SU-DHL-6 (cell line): ENCODE measurements around the gene GRXCR1.
A peak's percentile ranks its signal among the peaks of the same experiment; 100 is the strongest.

Experiments used
- H2AFZ ChIP-seq: fragments of 200-600 bp; sonication (generic); 2 replicates; pipeline ENCODE4 v1.6.1; 2014; ENCODE audit warnings: low read depth, mild to moderate bottlenecking, moderate library complexity, mixed read lengths, antibody characterized with exemption, low read length; ENCODE audit not compliant: severe bottlenecking
- H3F3A ChIP-seq: fragments of 200-600 bp; shearing (Covaris generic); 2 replicates; pipeline ENCODE4 v1.6.0; 2016; ENCODE audit warnings: antibody characterized with exemption, mild to moderate bottlenecking; ENCODE audit not compliant: insufficient read depth
- H3K27ac ChIP-seq: fragments of 200-600 bp; sonication (generic); 2 replicates; pipeline ENCODE4 v1.5.1; 2016; ENCODE audit warnings: low read depth, mild to moderate bottlenecking, low read length, moderate library complexity, mixed read lengths
- H3K27me3 ChIP-seq: fragments of 200-600 bp; sonication (generic), shearing (Covaris generic); 2 replicates; pipeline ENCODE4 v1.6.0; 2014; ENCODE audit warnings: mild to moderate bottlenecking, low read length
- H3K36me3 ChIP-seq: fragments of 200-600 bp; sonication (generic); 2 replicates; pipeline ENCODE4 v1.6.1; 2014; ENCODE audit warnings: mild to moderate bottlenecking, low read length, mixed read lengths
- H3K4me2 ChIP-seq: fragments of 300-600, 200-600 bp; shearing (Covaris generic), sonication (generic); 2 replicates; pipeline ENCODE4 v1.6.0; 2014; ENCODE audit warnings: low read length, low read depth, mild to moderate bottlenecking; ENCODE audit not compliant: poor library complexity, severe bottlenecking
- H3K4me3 ChIP-seq: fragments of 200-600 bp; sonication (generic); 2 replicates; pipeline ENCODE4 v1.5.1; 2014; ENCODE audit warnings: antibody characterized with exemption, low read length, mild to moderate bottlenecking, mixed read lengths; ENCODE audit not compliant: insufficient read depth, poor library complexity, severe bottlenecking
- H3K79me2 ChIP-seq: fragments of 200-600 bp; sonication (generic); 2 replicates; pipeline ENCODE4 v1.6.1; 2014; ENCODE audit warnings: mild to moderate bottlenecking, low read length, moderate library complexity; ENCODE audit not compliant: insufficient read depth
- H3K9ac ChIP-seq: fragments of 200-600 bp; sonication (generic); 2 replicates; pipeline ENCODE4 v1.7.0; 2014; ENCODE audit warnings: mild to moderate bottlenecking, low read length
- H3K9me2 ChIP-seq: fragments of 200-600 bp; sonication (generic); replicated peaks from 2 replicates; pipeline ENCODE4 v1.6.1; 2014; ENCODE audit warnings: low read length; ENCODE audit not compliant: insufficient read depth
- H3K9me3 ChIP-seq: fragments of 200-600 bp; sonication (generic); 2 replicates; pipeline ENCODE4 v1.6.1; 2014; ENCODE audit warnings: low read length, mixed read lengths; ENCODE audit not compliant: insufficient read depth
- H4K20me1 ChIP-seq: fragments of 200-600 bp; sonication (generic); 2 replicates; pipeline ENCODE4 v1.6.1; 2014; ENCODE audit warnings: low read depth, mild to moderate bottlenecking, antibody characterized with exemption, low read length, moderate library complexity, mixed read lengths
- EZH2phosphoT487 ChIP-seq: fragments of 200-600 bp; sonication (generic), shearing (Covaris generic); conservative IDR thresholded peaks from 2 replicates; pipeline ENCODE4 v1.6.1; 2018; ENCODE audit warnings: mild to moderate bottlenecking, antibody characterized with exemption, low read length, moderate library complexity, mixed read lengths
- TF ChIP-seq, protein P1 (sequence below): fragments of 200-600 bp; sonication (generic); IDR thresholded peaks from one replicate; pipeline ENCODE4 v1.5.1; 2017; ENCODE audit warnings: antibody characterized with exemption, mild to moderate bottlenecking, low read length, moderate library complexity; ENCODE audit not compliant: insufficient read depth, poor library complexity, severe bottlenecking

GRXCR1 gene

DNA sequence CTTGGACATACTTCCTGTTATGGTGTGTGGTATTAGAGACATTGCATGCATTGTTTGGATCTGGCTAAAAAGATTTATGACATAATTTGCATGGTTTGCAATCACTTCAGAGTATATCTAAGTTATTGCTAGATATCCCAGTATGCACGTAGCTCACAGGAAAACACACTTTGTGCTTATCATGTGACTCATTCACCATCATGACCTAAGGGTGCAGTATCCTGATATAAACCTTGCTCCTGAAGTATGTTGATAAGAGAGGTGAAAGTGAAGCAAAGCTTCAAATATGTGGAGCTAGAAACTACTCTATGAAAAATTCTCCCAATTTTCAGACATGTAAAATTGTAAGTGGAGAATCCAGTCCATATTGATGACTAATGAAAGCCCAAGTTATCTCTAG is 46.9 kb upstream of the GRXCR1 start:
- H3K9ac ChIP-seq: no peak overlapping the region
- no peak overlapping the region for H3K27ac ChIP-seq
- H4K20me1 ChIP-seq: no peaks in the 10 kb centered on the region
- no peak overlapping the region for H3K4me3 ChIP-seq
- H3K9me2 ChIP-seq: no peaks in the 10 kb centered on the region
- no peaks in the 10 kb centered on the region for H3K36me3 ChIP-seq
- no peaks in the 10 kb centered on the region for H3F3A ChIP-seq
- no peak for TF ChIP-seq EZH2phosphoT487
- TF ChIP-seq, protein P1, sequence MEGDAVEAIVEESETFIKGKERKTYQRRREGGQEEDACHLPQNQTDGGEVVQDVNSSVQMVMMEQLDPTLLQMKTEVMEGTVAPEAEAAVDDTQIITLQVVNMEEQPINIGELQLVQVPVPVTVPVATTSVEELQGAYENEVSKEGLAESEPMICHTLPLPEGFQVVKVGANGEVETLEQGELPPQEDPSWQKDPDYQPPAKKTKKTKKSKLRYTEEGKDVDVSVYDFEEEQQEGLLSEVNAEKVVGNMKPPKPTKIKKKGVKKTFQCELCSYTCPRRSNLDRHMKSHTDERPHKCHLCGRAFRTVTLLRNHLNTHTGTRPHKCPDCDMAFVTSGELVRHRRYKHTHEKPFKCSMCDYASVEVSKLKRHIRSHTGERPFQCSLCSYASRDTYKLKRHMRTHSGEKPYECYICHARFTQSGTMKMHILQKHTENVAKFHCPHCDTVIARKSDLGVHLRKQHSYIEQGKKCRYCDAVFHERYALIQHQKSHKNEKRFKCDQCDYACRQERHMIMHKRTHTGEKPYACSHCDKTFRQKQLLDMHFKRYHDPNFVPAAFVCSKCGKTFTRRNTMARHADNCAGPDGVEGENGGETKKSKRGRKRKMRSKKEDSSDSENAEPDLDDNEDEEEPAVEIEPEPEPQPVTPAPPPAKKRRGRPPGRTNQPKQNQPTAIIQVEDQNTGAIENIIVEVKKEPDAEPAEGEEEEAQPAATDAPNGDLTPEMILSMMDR: no peak
- H2AFZ ChIP-seq: no peak overlapping the region
- H3K79me2 ChIP-seq: no peaks in the 10 kb centered on the region
- H3K4me2 ChIP-seq: no peak overlapping the region
- H3K27me3 ChIP-seq: no peaks in the 10 kb centered on the region
- no peaks in the 10 kb centered on the region for H3K9me3 ChIP-seq

DNA sequence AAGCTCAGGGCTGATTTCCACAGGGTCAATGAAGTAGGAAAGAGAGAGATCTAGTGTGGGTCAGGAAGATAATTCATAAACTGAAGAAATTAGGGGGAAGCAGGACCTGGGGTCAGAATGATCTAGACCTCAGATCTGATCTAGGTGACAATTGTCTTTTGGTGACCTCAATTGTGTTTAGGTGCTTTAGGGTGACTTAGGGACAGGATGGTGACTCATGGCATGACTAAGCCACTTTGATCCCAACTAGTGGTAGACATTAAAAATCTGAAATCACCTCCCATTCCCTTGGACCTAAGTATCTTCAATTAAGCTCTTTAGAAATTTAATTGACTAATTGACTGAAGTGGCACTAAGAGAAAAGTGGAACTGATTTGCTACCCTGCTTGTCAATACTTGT is 36.7 kb upstream of the GRXCR1 start:
- no peak overlapping the region for H3K9ac ChIP-seq
- no peak overlapping the region for H3K27ac ChIP-seq
- H3F3A ChIP-seq: no peaks in the 10 kb centered on the region
- H3K79me2 ChIP-seq: no peaks in the 10 kb centered on the region
- no peaks in the 10 kb centered on the region for H4K20me1 ChIP-seq
- H3K36me3 ChIP-seq: no peaks in the 10 kb centered on the region
- no peak overlapping the region for H3K4me2 ChIP-seq
- no peak overlapping the region for H2AFZ ChIP-seq
- H3K9me2 ChIP-seq: no peaks in the 10 kb centered on the region
- no peak overlapping the region for H3K4me3 ChIP-seq
- H3K27me3 ChIP-seq: no peaks in the 10 kb centered on the region
- no peaks in the 10 kb centered on the region for H3K9me3 ChIP-seq
- TF ChIP-seq, protein P1: no peak
- TF ChIP-seq EZH2phosphoT487: no peak

GRCh38 chr4:42865572-42866189 is 26.8 kb upstream of the GRXCR1 start:
- H3K36me3 ChIP-seq: no peaks in the 10 kb centered on the region
- no peak overlapping the region for H3K4me2 ChIP-seq
- H2AFZ ChIP-seq: no peak overlapping the region
- H3K9me3 ChIP-seq: no peaks in the 10 kb centered on the region
- H3K27ac ChIP-seq: no peak overlapping the region
- H3F3A ChIP-seq: no peaks in the 10 kb centered on the region
- no peak overlapping the region for H3K4me3 ChIP-seq
- H3K9ac ChIP-seq: no peak overlapping the region
- TF ChIP-seq EZH2phosphoT487: no peak
- TF ChIP-seq, protein P1: peak; percentile 69
- no peaks in the 10 kb centered on the region for H4K20me1 ChIP-seq
- H3K9me2 ChIP-seq: no peaks in the 10 kb centered on the region
- H3K79me2 ChIP-seq: no peaks in the 10 kb centered on the region
- no peaks in the 10 kb centered on the region for H3K27me3 ChIP-seq
